ENCODE results near the gene ETHE1.
A peak's percentile ranks its signal among the peaks of the same experiment; 100 is the strongest.

ETHE1 gene

GRCh38 chr19:43544077-43544476 is 17.1 kb upstream of the ETHE1 start:
- no peak overlapping the region for H3K4me3 ChIP-seq (ENCODE audit: low read depth, low read length)
- DNase-seq (ENCODE audit: low read depth), result no peak
- no peak for TF ChIP-seq CTCF (IDR thresholded peaks at IDR 0.05; ENCODE audit: low read depth, low read length, missing control alignments)

- no peak for DNase-seq (ENCODE audit: low read depth)
- no peak for TF ChIP-seq CTCF (IDR thresholded peaks at IDR 0.05; ENCODE audit: low read depth, low read length, missing control alignments)
These were observed 15.1 kb upstream of the ETHE1 start for GRCh38 chr19:43541920-43542650.

GRCh38 chr19:43540381-43540780 is 13.4 kb upstream of the ETHE1 start:
- no peak for DNase-seq (ENCODE audit: low read depth)
- H3K4me3 ChIP-seq (ENCODE audit: low read depth, low read length), result no peak overlapping the region
- TF ChIP-seq CTCF (IDR thresholded peaks at IDR 0.05; ENCODE audit: low read depth, low read length, missing control alignments), result no peak

More at GRCh38 chr19:43541920-43542650, 15.1 kb upstream of the ETHE1 start:
- H3K4me3 ChIP-seq (ENCODE audit: low read depth, low read length), result no peak overlapping the region

GRCh38 chr19:43538922-43539321 is 11.9 kb upstream of the ETHE1 start:
- TF ChIP-seq CTCF (IDR thresholded peaks at IDR 0.05; ENCODE audit: low read depth, low read length, missing control alignments), result no peak
- no peak overlapping the region for H3K4me3 ChIP-seq (ENCODE audit: low read depth, low read length)
- DNase-seq (ENCODE audit: low read depth), result no peak

- H3K4me3 ChIP-seq (ENCODE audit: low read depth, low read length), result no peak overlapping the region
- DNase-seq (ENCODE audit: low read depth), result no peak
- peak; percentile 54 for TF ChIP-seq CTCF (IDR thresholded peaks at IDR 0.05; ENCODE audit: low read depth, low read length, missing control alignments)
These were observed 8.1 kb upstream of the ETHE1 start for GRCh38 chr19:43534816-43535761.

GRCh38 chr19:43534305-43534815 is 7.4 kb upstream of the ETHE1 start:
- TF ChIP-seq CTCF (IDR thresholded peaks at IDR 0.05; ENCODE audit: low read depth, low read length, missing control alignments), result no peak
- DNase-seq (ENCODE audit: low read depth), result no peak
- no peak overlapping the region for H3K4me3 ChIP-seq (ENCODE audit: low read depth, low read length)
